HEK293 (cell line): ENCODE data around the gene SKI.
A peak's percentile ranks its signal among the peaks of the same experiment; 100 is the strongest.

Experiments used
- BCL11B ChIP-seq: fragments of 450-650 bp; formaldehyde crosslinking; IDR thresholded peaks from 2 replicates; pipeline ENCODE4 v1.5.1; 2016; ENCODE audit warnings: low read depth, missing biosample characterization, missing genetic modification characterization
- GLI4 ChIP-seq: fragments of 450-650 bp; formaldehyde crosslinking; IDR thresholded peaks from 2 replicates; pipeline ENCODE4 v1.5.1; 2016; ENCODE audit warnings: missing biosample characterization, missing genetic modification characterization
- GLIS1 ChIP-seq: fragments of 450-650 bp; formaldehyde crosslinking; IDR thresholded peaks from 2 replicates; pipeline ENCODE4 v1.5.1; 2016; ENCODE audit warnings: missing biosample characterization, missing genetic modification characterization
- KLF8 ChIP-seq: fragments of 450-650 bp; formaldehyde crosslinking; IDR thresholded peaks from 2 replicates; pipeline ENCODE4 v1.5.1; 2016; ENCODE audit warnings: missing biosample characterization, missing genetic modification characterization
- KLF9 ChIP-seq: fragments of 450-650 bp; formaldehyde crosslinking; IDR thresholded peaks from 2 replicates; pipeline ENCODE4 v1.5.1; 2016; ENCODE audit warnings: missing biosample characterization, missing genetic modification characterization, low read depth
- MYNN ChIP-seq: fragments of 450-650 bp; formaldehyde crosslinking; IDR thresholded peaks from 2 replicates; pipeline ENCODE4 v1.5.1; 2016; ENCODE audit warnings: missing biosample characterization, missing genetic modification characterization, borderline replicate concordance
- PBX3 ChIP-seq: sonication (generic); formaldehyde crosslinking; IDR thresholded peaks from 2 replicates; pipeline ENCODE4 v1.8.1; 2022; ENCODE audit warnings: mild to moderate bottlenecking, moderate library complexity, missing genetic modification reagents
- SP2 ChIP-seq: fragments of 450-650 bp; formaldehyde crosslinking; IDR thresholded peaks from 2 replicates; pipeline ENCODE4 v1.5.1; 2016; ENCODE audit warnings: missing biosample characterization, missing genetic modification characterization
- ZBTB11 ChIP-seq: fragments of 450-650 bp; formaldehyde crosslinking; conservative IDR thresholded peaks from 2 replicates; pipeline ENCODE4 v1.5.1; 2016; ENCODE audit warnings: low read depth, missing biosample characterization, missing genetic modification characterization
- ZBTB48 ChIP-seq: fragments of 450-650 bp; formaldehyde crosslinking; IDR thresholded peaks from 2 replicates; pipeline ENCODE4 v1.5.1; 2016; ENCODE audit warnings: missing biosample characterization, missing genetic modification characterization
- ZBTB7A ChIP-seq: fragments of 450-650 bp; formaldehyde crosslinking; IDR thresholded peaks from 2 replicates; pipeline ENCODE4 v1.5.1; 2016; ENCODE audit warnings: low read depth, missing biosample characterization, missing genetic modification characterization
- ZNF155 ChIP-seq: fragments of 450-650 bp; formaldehyde crosslinking; IDR thresholded peaks from 2 replicates; pipeline ENCODE4 v1.5.1; 2016; ENCODE audit warnings: missing biosample characterization, missing genetic modification characterization
- ZNF157 ChIP-seq: fragments of 450-650 bp; formaldehyde crosslinking; IDR thresholded peaks from 2 replicates; pipeline ENCODE4 v1.5.1; 2016; ENCODE audit warnings: missing biosample characterization, missing genetic modification characterization
- ZNF2 ChIP-seq: fragments of 450-650 bp; formaldehyde crosslinking; IDR thresholded peaks from 2 replicates; pipeline ENCODE4 v1.5.1; 2016; ENCODE audit warnings: missing biosample characterization, missing genetic modification characterization
- ZNF211 ChIP-seq: fragments of 450-650 bp; formaldehyde crosslinking; IDR thresholded peaks from 2 replicates; pipeline ENCODE4 v1.5.1; 2016; ENCODE audit warnings: low read depth, missing biosample characterization, missing genetic modification characterization
- ZNF223 ChIP-seq: fragments of 450-650 bp; formaldehyde crosslinking; IDR thresholded peaks from 2 replicates; pipeline ENCODE4 v1.5.1; 2016; ENCODE audit warnings: missing biosample characterization, missing genetic modification characterization
- ZNF274 ChIP-seq, 2 experiments: fragments of 200-500 bp in 1 of 2; fragments of 450-650 bp in 1 of 2; sonication (Bioruptor generic) in 1 of 2; formaldehyde crosslinking in 1 of 2; IDR thresholded peaks; 2 replicates each; pipeline versions ENCODE4 v1.5.1 to v1.6.1; 2014 to 2016; ENCODE audit warnings: borderline replicate concordance in 1 of 2, inconsistent platforms in 1 of 2, low read length in 1 of 2, missing biosample characterization in 1 of 2, missing genetic modification characterization in 1 of 2
- ZNF302 ChIP-seq: fragments of 450-650 bp; formaldehyde crosslinking; IDR thresholded peaks from 2 replicates; pipeline ENCODE4 v1.5.1; 2016; ENCODE audit warnings: missing biosample characterization, missing genetic modification characterization, low read depth
- ZNF354C ChIP-seq: fragments of 450-650 bp; formaldehyde crosslinking; IDR thresholded peaks from 2 replicates; pipeline ENCODE4 v1.5.1; 2016; ENCODE audit warnings: missing biosample characterization, missing genetic modification characterization, low read depth, borderline replicate concordance
- ZNF366 ChIP-seq: fragments of 450-650 bp; formaldehyde crosslinking; conservative IDR thresholded peaks from 2 replicates; pipeline ENCODE4 v1.5.1; 2016; ENCODE audit warnings: missing biosample characterization, missing genetic modification characterization
- ZNF404 ChIP-seq: fragments of 450-650 bp; formaldehyde crosslinking; IDR thresholded peaks from 2 replicates; pipeline ENCODE4 v1.5.1; 2017; ENCODE audit warnings: missing biosample characterization, missing genetic modification characterization
- ZNF426 ChIP-seq: fragments of 450-650 bp; formaldehyde crosslinking; IDR thresholded peaks from 2 replicates; pipeline ENCODE4 v1.5.1; 2017; ENCODE audit warnings: missing biosample characterization, missing genetic modification characterization, mild to moderate bottlenecking, inconsistent platforms, moderate library complexity
- ZNF521 ChIP-seq: fragments of 450-650 bp; formaldehyde crosslinking; IDR thresholded peaks from 2 replicates; pipeline ENCODE4 v1.5.1; 2017; ENCODE audit warnings: missing biosample characterization, mild to moderate bottlenecking, missing genetic modification characterization
- ZNF768 ChIP-seq: fragments of 450-650 bp; formaldehyde crosslinking; IDR thresholded peaks from 2 replicates; pipeline ENCODE4 v1.5.1; 2018; ENCODE audit warnings: missing biosample characterization, mild to moderate bottlenecking, missing genetic modification characterization
- ZNF792 ChIP-seq: fragments of 450-650 bp; formaldehyde crosslinking; IDR thresholded peaks from 2 replicates; pipeline ENCODE4 v1.5.1; 2016; ENCODE audit warnings: missing biosample characterization, missing genetic modification characterization
- ZNF830 ChIP-seq: fragments of 450-650 bp; IDR thresholded peaks from 2 replicates; pipeline ENCODE4 v1.5.0; 2018; ENCODE audit warnings: missing biosample characterization, missing genetic modification characterization, low read depth, mild to moderate bottlenecking, moderate library complexity
- ZNF843 ChIP-seq: fragments of 450-650 bp; formaldehyde crosslinking; IDR thresholded peaks from 2 replicates; pipeline ENCODE4 v1.5.1; 2016; ENCODE audit warnings: missing biosample characterization, missing genetic modification characterization
- ZSCAN23 ChIP-seq: fragments of 450-650 bp; formaldehyde crosslinking; IDR thresholded peaks from 2 replicates; pipeline ENCODE4 v1.5.1; 2016; ENCODE audit warnings: missing biosample characterization, missing genetic modification characterization
- ZXDB ChIP-seq: fragments of 450-650 bp; formaldehyde crosslinking; IDR thresholded peaks from 2 replicates; pipeline ENCODE4 v1.5.1; 2016; ENCODE audit warnings: missing biosample characterization, missing genetic modification characterization
- TF ChIP-seq, protein P1 (sequence below): fragments of 450-650 bp; formaldehyde crosslinking; IDR thresholded peaks from 2 replicates; pipeline ENCODE4 v1.5.1; 2016; ENCODE audit warnings: missing biosample characterization, missing genetic modification characterization, borderline replicate concordance
- TF ChIP-seq, protein P2 (sequence below): fragments of 450-650 bp; formaldehyde crosslinking; IDR thresholded peaks from 2 replicates; pipeline ENCODE4 v1.5.1; 2016; ENCODE audit warnings: missing biosample characterization, missing genetic modification characterization

Gene SKI

DNA sequence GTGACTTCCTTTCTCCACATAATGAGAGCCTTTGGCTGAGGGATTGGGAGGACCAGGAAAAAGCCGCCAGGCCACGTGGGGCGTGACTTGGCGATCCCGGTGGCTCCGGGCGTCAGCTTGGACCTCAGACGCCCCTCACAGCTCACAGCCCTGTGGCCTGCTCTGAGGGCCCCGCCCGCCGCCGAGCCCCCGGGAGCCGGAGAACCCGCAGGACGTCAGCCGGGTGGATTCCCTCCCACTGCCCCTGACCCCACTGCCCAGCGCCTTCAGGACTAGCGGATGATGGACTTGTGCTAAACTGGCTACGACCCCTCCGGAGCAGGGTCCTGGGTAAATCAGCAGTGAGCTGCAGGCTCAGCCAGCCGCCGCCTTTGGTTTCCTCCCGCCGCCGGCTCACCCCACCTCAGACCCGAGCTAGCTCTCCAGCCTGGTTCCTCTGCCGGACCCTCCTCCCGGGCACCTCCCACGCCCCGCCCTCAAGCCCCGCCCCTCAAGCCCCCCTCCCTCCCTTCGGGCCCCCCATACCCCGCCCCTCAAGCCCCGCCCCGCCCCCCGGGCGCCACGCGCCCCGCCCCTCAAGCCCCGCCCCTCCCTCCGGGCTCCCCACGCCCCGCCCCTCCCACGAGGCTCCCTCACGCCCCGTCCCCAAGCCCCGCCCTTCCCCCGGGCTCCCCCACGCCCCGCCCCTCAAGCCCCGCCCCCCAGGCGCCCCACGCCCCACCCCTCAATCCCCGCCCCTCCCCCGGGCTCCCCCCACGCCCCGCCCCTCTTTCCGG lies 23.5 kb upstream of the SKI start (continued):
- no peak for TF ChIP-seq ZBTB11 (tag by site-specific recombination)
- no peak for TF ChIP-seq ZNF366 (tag by site-specific recombination)
- no peak for TF ChIP-seq ZXDB (tag by site-specific recombination)
- TF ChIP-seq, protein P1, sequence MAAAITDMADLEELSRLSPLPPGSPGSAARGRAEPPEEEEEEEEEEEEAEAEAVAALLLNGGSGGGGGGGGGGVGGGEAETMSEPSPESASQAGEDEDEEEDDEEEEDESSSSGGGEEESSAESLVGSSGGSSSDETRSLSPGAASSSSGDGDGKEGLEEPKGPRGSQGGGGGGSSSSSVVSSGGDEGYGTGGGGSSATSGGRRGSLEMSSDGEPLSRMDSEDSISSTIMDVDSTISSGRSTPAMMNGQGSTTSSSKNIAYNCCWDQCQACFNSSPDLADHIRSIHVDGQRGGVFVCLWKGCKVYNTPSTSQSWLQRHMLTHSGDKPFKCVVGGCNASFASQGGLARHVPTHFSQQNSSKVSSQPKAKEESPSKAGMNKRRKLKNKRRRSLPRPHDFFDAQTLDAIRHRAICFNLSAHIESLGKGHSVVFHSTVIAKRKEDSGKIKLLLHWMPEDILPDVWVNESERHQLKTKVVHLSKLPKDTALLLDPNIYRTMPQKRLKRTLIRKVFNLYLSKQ (tag by site-specific recombination): no peak
- TF ChIP-seq GLIS1 (tag by site-specific recombination): peak; percentile 28; the same call in 1 of the 2 replicates
- TF ChIP-seq, protein P2, sequence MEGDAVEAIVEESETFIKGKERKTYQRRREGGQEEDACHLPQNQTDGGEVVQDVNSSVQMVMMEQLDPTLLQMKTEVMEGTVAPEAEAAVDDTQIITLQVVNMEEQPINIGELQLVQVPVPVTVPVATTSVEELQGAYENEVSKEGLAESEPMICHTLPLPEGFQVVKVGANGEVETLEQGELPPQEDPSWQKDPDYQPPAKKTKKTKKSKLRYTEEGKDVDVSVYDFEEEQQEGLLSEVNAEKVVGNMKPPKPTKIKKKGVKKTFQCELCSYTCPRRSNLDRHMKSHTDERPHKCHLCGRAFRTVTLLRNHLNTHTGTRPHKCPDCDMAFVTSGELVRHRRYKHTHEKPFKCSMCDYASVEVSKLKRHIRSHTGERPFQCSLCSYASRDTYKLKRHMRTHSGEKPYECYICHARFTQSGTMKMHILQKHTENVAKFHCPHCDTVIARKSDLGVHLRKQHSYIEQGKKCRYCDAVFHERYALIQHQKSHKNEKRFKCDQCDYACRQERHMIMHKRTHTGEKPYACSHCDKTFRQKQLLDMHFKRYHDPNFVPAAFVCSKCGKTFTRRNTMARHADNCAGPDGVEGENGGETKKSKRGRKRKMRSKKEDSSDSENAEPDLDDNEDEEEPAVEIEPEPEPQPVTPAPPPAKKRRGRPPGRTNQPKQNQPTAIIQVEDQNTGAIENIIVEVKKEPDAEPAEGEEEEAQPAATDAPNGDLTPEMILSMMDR (tag by site-specific recombination): no peak
- TF ChIP-seq ZNF223 (tag by site-specific recombination): no peak
- TF ChIP-seq ZNF768 (tag by site-specific recombination): no peak
- TF ChIP-seq ZNF404 (tag by site-specific recombination): no peak
- no peak for TF ChIP-seq MYNN
- no peak for TF ChIP-seq BCL11B (tag by site-specific recombination)
- no peak for TF ChIP-seq ZSCAN23
- no peak for TF ChIP-seq ZNF2 (tag by site-specific recombination)
- no peak for TF ChIP-seq PBX3 (CRISPR knock-in tag)
- TF ChIP-seq ZNF157 (tag by site-specific recombination): no peak
- 0 out of 2 replicates have a peak, but pooled peaks have one; percentile 27 for TF ChIP-seq ZBTB7A (tag by site-specific recombination)
- TF ChIP-seq ZNF274 (IDR thresholded peaks at IDR 0.05; ENCODE audit: low read length): no peak
- TF ChIP-seq ZNF274 (tag by site-specific recombination; IDR thresholded peaks at IDR 0.05; ENCODE audit: borderline replicate concordance): no peak
- TF ChIP-seq ZNF843 (tag by site-specific recombination): no peak
- no peak for TF ChIP-seq ZNF211 (tag by site-specific recombination)
- TF ChIP-seq KLF8 (tag by site-specific recombination): peak; percentile 68
- TF ChIP-seq ZNF830 (tag by site-specific recombination): no peak
- no peak for TF ChIP-seq ZNF354C
- no peak for TF ChIP-seq GLI4
- no peak for TF ChIP-seq ZBTB48
- no peak for TF ChIP-seq ZNF302
- TF ChIP-seq ZNF792 (tag by site-specific recombination): no peak
- TF ChIP-seq KLF9 (tag by site-specific recombination): peak; percentile 28; the same call in 1 of the 2 replicates
- no peak for TF ChIP-seq ZNF155 (tag by site-specific recombination)
- no peak for TF ChIP-seq ZNF426 (tag by site-specific recombination)
- no peak for TF ChIP-seq ZNF521 (tag by site-specific recombination)
- peak; percentile 16; the same call in 1 of the 2 replicates for TF ChIP-seq SP2 (tag by site-specific recombination)
